Right lobe of liver (tissue), 4 donors: ENCODE measurements around the gene IFI16.

ENCODE experiments used
- POLR2A ChIP-seq: fragments of 450-650 bp; IDR thresholded peaks from one replicate; pipeline ENCODE4 v1.6.1; 2017; ENCODE audit warnings: antibody characterized with exemption, mild to moderate bottlenecking
- TF ChIP-seq, protein P1 (sequence below), 4 donors: fragments of 200-600 bp in 3 of 4; fragments of 450-650 bp in 1 of 4; IDR thresholded peaks; one replicate each; pipeline versions ENCODE4 v1.5.1 to v1.8.0; 2016 to 2022; ENCODE audit warnings: antibody characterized with exemption in 4 of 4, mild to moderate bottlenecking in 2 of 4
- donor health status: DM: no; HTN: no; CAD: no.
- donor health status: DM: no; HTN: no; CAD: no.
- donor health status: DM: no; HTN: yes; CAD: no.

DNA sequence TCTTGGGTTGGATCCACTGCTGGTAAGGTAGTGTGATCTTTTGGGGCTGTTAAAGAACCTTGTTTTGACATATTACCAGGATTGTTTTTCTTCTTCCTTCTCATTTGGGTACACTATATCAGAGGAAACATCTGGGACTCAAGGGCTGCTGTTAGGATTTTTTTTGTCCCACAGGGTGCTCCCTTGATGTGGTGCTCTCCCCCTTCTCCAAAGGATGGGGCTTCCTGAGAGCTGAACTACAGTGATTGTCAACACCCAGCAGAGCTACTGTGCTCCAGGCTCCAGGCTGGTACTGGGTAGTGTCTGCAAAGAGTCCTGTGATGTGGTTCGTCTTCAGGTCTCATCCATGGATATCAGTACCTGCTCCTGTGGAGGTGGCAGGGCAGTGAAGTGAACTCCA, 20.6 kb downstream of the IFI16 start:
- TF ChIP-seq, protein P1, sequence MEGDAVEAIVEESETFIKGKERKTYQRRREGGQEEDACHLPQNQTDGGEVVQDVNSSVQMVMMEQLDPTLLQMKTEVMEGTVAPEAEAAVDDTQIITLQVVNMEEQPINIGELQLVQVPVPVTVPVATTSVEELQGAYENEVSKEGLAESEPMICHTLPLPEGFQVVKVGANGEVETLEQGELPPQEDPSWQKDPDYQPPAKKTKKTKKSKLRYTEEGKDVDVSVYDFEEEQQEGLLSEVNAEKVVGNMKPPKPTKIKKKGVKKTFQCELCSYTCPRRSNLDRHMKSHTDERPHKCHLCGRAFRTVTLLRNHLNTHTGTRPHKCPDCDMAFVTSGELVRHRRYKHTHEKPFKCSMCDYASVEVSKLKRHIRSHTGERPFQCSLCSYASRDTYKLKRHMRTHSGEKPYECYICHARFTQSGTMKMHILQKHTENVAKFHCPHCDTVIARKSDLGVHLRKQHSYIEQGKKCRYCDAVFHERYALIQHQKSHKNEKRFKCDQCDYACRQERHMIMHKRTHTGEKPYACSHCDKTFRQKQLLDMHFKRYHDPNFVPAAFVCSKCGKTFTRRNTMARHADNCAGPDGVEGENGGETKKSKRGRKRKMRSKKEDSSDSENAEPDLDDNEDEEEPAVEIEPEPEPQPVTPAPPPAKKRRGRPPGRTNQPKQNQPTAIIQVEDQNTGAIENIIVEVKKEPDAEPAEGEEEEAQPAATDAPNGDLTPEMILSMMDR (IDR thresholded peaks at IDR 0.05), result no peak
- no peak for TF ChIP-seq POLR2A
